HG03575 (cell line): ENCODE results near the gene MTMR10.

Experiments used
- ATAC-seq: cut with Tn5 transposase; IDR thresholded peaks from one replicate; pipeline ENCODE4 v1.9.1; 2021; ENCODE audit not compliant: unreplicated experiment, insufficient number of reproducible peaks, low FRiP score; ENCODE audit errors: extremely low read depth

Gene MTMR10, protein sequence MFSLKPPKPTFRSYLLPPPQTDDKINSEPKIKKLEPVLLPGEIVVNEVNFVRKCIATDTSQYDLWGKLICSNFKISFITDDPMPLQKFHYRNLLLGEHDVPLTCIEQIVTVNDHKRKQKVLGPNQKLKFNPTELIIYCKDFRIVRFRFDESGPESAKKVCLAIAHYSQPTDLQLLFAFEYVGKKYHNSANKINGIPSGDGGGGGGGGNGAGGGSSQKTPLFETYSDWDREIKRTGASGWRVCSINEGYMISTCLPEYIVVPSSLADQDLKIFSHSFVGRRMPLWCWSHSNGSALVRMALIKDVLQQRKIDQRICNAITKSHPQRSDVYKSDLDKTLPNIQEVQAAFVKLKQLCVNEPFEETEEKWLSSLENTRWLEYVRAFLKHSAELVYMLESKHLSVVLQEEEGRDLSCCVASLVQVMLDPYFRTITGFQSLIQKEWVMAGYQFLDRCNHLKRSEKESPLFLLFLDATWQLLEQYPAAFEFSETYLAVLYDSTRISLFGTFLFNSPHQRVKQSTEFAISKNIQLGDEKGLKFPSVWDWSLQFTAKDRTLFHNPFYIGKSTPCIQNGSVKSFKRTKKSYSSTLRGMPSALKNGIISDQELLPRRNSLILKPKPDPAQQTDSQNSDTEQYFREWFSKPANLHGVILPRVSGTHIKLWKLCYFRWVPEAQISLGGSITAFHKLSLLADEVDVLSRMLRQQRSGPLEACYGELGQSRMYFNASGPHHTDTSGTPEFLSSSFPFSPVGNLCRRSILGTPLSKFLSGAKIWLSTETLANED

DNA sequence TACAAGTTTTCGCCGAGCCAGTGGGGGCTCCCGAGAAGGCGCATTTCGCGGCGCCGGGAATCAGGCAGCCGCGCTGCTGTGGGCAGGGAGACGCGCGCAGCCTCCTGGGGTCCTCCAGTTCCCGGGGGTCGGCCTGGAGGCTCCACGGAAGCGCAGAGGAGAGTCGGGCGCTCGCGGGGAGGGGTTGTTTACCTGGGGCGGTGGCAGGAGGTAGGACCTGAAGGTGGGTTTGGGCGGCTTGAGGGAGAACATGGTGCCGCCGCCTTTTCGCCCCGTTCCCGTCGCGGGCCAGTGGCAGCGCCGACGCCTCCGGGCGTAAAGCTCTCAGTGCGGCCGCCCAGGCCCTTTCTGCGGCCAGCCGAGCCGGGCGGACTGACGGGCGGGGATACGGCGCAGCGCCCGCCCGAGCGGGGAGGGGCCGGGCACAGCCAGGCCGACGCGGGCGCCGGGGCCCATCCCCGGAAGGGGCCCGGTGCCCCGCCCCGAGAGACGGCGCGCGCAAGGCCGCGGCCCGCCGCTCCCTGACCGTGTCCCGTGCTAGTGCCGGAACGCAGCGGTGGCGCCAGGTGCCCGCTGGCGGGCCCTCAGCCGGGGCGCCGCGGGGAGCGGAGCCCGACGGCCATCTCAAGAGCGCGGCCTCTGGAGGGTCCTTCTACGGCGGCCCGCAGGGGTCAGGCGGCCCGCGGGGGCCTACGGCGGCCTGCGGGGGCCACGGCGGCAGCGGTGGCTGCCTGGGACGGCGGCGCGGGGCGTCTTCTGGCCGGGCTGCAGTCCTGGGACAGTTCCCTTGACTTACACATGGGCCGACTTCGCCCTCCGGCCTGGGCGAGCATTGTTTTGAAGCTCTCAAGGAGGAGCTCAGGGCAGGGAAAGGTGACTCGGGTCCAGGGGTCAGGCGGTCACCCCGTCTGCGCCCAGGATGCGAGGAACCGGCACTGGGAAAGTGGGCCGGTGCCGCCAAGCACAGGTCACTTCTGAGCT lies at the start of gene MTMR10:
MTMR10 (minus strand) TSS at position 374 of the 981 bp plus-strand sequence; CDS start at position 252, 122 bp downstream.
- ATAC-seq = no peak

DNA sequence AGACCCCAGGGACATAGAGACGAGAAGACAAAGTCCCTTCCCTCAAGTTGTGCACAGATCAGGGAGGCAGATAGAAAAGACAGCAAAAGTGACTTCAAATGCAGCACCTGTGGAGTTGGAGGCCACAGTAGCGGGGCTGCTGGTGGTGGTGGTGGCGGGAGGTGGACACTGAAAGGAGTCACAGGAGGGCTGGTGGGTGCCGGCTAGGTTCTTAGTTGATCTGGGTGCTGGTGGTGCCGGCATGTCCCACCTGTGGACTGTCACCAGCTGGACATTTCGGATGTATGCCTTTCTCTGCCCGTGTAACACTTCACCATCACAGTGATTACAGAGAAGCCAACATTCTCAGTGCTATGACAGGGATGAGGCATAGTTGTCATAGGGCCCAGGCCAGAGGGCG lies 49.2 kb upstream of the MTMR10 start:
- ATAC-seq = no peak

DNA sequence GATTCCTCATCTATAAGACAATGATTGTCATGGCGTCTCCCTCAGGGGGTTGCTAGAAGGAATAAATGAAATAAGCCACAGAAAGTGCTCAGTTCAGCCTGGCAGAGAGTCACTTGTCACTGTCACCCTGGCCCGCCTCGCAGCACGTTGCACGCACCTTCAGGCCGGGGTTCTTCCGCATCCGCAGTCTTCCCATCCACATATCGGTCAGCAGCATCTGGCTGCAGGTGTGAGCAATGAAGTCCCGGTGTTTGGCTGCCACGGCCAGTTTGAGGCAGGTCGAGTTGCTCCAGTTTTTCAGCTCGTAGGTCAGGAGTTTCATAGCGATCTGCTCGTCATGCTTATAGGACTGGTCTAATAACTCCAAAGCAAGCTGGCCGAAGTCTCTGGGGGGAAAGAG lies 48.5 kb upstream of the MTMR10 start:
- no peak for ATAC-seq

DNA sequence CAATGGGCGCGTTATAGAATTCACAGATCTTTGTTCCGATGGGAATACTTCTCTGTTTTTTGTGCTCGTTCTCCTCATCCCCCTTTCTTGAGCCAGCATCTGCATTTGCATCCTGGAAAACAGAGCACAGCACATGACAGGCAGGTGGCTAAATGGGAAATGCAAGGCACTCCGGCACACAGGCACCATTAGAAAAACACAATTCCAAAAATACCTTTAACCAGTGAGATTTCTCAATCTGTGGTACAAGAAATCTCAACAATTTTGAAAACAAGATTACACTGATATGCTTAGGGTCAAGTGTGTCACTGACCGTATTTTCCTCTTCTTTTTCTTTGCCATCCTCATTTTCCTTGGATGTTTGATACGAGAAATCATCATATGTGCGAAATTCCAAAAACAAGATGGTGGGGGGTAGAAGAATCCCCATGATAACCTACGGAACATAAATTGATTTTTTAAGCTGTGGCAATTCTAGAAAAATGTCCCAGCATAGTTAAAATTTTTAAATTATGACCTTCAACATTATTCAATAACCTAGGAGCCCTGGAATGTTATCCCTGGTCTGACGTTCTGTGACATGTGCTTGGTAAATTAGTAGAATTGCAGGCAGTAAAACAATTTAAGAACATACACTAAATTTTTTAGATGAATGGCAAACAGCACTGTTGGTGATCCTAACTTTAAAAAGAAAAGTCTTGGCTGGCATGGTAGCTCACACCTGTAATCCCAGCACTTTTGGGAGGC lies 46.5 kb upstream of the MTMR10 start:
- no peak for ATAC-seq

DNA sequence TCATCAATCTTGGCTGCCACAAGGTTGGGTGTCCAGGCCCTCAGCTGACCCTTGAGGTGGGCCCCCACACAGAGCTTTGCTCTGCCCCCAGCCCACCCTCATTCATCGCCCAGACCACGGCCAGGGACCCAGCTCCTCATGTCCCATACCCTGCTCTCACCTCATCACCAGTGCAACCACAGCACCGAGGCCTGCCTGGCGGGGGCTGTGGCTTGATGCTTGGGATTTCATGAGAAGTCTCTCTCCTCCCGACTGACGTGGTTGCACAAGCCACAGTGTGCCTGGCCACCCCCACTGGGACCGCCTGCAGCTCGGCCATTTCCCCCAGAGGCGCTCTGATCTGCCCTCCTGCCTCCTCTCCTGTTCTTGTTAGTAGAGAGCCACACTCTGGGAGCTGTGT lies 45.4 kb upstream of the MTMR10 start:
- no peak for ATAC-seq

DNA sequence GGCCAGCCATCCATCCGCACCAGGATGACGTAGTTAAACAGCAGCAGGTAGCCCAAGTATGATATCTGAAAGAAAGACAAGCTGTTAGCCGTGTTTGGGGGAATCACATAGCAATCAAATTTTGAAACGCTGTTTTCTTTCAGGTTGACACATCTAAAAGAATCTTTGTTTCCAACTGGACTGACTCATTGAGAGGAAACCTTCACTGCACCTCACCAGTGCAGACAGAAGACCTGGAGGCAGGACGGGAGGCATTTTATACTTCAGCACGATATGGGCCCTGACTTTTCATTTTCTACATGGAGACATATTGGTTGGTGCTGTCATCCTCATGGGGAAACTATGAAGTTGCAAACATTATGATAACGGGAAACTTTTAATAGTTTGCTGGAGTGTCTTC lies 44.2 kb upstream of the MTMR10 start:
- no peak for ATAC-seq

DNA sequence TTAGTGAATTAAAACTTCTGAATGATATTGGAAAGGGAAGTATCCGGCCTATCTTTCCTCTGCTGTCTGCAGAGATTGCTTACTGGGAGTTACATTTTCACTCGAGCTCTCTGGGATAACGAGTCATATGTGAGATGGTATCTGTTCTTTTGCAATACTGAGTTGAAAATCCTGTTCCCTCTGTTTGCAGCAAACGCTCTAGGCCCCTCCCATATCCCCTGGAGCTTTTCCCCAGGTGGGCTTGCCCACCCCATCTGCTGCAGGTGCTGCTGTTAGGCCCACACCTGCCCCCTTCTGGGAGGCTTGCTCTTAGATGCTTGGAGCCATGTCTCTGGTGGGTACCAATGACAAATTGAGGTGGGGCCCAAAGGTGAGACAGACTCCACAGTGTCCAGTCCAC lies 42.7 kb upstream of the MTMR10 start:
- no peak for ATAC-seq

DNA sequence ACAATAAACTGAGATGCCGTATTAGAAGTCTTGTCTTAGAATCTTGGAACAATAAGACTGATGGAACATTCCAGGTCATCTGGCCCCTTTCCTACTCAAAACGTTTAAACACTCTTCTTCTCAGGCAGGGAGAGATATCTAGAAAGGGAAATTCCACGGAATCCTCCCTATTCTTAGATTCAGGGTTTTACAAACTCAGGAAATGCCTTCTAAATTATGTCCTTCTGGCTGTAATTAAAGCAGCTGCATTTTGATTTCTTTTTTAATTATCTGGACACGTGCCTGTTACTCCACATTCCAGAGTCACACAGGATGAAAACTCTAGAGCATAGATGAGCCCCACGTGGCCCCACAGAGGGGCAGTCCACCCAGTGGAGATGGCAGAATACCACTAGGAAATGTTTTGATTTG lies 41.5 kb upstream of the MTMR10 start:
- ATAC-seq = no peak

DNA sequence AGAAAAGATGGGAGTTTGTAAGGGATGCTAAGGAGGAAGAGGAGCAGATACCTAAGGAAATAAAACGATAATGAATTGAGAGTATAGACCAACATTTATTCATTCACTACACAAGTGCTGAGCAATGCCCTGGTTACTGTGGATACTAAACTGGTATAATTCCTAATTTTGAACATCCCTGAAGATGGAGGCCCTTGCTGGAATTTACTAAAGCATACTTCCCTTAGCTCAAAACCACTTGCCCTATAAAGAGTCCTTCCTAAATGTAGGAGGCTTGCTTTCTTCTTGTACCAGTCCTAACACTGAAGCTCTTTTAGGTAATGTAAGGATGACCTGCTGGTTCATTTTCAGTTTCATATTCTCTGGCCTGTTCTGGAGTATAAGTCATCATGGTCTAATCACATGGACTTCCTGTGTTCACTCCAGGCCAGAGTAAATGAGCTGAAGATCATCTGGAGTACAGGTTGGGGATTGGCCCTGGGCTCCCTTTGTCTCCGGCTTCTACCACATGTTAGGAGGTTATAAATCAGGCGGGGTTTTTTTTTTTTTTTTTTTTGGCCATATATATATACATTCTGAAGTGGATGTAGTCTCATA lies 40.1 kb upstream of the MTMR10 start:
- ATAC-seq = peak; percentile 61

DNA sequence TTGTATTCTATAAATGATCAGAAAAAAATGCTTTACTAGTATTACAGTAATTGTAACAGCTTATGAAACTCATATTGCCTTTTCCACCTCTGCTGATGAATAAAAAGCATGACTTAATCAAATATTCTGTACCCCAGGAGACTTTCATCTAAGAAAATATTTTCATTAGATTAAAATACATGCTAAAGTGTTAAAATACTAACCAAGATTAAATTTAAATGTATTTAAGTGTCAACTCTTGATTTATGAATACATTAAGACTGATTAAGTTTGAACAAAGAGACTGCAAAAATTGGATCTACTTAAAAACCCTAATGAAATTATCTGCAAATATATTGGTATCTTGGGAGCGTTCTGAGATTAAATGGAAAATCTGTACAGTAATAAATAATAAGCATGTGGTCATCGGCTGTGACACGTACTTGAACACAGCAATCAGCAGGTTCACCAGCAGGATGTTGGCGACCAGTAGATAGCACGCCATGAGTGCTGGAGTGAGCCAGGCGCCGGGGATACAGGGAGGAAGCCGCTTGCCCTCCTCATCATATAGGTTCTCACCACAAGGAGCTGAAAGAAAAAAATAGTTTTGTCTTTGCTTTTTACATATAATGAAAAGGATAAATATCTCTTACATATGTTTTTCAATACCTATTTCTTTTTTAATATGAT lies 36.6 kb upstream of the MTMR10 start:
- ATAC-seq = no peak

DNA sequence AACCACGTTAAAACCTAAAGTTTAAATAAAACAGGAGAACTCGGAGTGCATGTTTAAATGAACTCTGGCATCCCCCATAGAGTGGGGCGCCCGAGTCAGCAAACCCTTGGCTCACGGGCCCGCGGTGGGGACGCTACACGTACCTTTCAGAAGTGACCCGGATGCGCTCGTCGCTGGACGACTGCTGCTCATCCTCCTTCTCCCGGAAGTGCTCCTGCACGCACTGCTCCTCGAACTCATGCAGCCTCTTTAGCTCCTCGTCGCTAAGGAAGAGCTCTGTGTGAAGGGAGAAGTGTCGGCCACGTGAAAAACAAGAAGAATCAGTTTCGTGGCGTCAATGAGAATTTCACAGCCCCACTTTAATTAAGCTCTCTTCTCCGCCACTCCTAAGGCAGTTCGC lies 34.6 kb upstream of the MTMR10 start:
- ATAC-seq = no peak

DNA sequence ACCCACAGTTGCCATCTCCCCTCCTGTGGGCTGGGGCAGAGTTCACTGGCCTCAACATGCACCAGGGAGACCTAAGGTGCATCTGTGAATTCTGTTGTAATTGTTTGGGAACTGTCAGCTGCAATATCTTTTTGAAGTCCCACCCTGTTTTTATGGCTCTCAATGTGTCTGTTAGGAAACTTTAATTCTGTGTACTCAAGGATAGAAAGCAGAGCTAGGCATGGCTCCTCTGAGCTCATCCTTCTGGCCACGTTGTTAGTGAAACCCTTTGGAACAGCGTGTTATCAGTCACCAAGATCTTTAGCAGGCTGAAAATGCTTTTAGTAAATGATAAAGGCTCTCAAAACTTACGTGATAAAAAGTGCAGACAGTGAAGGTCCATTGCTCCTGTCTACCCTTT lies 33.6 kb upstream of the MTMR10 start:
- no peak for ATAC-seq

DNA sequence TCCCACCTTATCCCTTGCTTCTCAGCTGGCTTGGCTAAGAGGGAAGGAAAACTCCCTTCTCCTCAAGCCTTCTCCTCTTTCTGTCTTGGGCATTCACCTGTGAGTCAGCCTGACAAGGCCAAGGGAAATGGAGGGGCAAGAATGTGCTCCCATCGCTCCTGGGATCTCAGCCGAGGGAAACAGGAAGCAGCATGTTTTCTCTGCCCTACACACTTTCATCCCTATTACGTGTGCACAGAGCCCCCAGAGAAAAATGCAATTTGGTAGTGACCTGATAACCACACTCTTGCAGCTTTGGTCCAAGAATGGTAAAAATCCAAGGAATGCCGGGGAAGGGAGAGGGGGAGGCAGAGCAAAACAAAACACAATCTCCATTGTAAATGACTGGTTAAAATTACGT lies 32.9 kb upstream of the MTMR10 start:
- ATAC-seq = no peak

DNA sequence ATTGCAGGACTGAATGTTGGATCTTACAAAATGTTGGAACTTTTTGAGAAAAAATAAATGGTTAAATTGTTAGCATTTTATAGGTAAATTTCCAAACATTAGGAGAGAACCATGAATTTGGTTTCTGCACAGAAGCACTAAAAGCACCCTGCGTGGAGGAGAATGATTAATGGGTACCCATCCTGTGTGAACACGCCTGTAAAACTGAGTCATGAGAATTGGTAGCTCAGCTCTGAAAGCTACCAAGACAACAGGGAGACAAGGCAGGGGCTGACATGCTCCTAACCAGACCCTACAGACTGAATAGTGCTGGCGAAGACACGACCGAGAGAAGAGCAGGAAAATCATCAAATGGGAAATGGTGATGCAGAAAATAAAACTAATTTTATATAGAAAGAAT lies 32.4 kb upstream of the MTMR10 start:
- ATAC-seq = no peak

DNA sequence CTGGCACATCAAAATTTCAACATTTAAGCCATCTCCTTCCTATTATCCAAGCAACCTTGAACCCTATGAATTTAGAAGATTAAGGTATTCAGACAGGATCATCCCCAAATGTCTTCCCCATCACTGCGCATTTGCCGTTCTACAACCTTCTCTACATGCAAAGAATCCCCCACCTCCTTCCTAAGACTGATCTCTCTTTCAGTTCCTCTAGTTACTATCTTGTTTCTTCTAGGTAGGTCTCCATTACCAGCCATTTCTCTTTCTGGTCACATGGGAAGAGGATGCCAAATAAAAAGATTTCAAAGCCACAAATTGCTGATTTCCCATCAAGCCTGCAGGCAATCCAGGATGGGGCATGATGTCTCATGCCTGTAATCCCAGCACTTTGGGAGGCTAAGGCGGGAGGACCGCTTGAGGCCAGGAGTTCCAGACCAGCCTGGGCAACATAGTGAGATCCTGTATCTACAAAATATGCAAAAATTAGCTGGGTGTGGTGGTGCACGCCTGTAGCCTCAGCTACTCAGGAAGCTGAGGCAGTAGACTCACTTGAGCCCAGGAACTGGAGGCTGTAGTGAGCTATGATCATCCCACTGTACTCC lies 29.7 kb upstream of the MTMR10 start:
- ATAC-seq = no peak

DNA sequence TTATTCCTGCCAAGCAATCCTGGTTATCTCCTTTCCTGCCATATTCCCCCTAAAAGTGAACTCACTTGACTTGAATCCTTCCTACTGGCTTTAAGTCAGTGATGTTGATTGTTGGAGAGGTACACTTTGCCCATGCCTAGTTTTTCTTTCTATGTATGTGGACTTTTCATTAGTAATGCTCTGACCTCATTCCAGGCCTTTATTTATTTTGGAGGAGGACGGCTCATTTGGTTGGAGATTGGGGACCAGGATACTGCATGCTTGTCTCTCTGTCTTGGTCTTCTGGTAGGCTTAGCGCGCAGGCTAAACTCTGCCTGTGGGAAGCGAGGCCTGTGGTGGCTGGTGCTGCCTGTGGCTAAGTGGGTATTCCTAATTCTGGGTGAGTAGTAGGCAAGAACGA lies 29.1 kb upstream of the MTMR10 start:
- ATAC-seq = no peak

DNA sequence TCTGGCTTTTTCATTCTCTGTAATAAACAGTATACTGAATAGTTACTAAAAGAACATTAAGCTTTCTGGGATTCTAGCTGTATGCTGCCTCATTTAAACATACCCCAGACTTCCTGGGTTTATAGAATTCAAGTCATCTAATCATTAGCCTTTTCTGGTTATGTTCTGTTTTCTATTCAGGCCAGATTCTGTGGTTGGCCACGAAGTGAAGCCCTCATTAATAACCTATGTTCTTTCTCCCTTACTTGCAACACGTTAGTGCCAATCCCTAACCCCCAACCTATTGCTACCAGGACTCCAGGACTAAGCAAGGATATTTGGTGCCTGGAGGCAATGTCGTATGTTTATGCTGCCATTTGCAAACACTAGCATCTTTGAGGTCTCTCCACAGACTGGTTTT lies 28.6 kb upstream of the MTMR10 start:
- no peak for ATAC-seq
